HK-2 (cell line): Measurements from ENCODE around the gene RTN4R.
"Not testable (repeated sequence)": the region's sequence is repeated elsewhere in the genome, so short reads cannot be mapped to it uniquely, and the experiment has no call there.

Source experiments
- DNase-seq: peaks from one replicate; pipeline ENCODE4 v3.0.0-alpha.2; 2018; ENCODE audit not compliant: unreplicated experiment

Gene RTN4R

DNA sequence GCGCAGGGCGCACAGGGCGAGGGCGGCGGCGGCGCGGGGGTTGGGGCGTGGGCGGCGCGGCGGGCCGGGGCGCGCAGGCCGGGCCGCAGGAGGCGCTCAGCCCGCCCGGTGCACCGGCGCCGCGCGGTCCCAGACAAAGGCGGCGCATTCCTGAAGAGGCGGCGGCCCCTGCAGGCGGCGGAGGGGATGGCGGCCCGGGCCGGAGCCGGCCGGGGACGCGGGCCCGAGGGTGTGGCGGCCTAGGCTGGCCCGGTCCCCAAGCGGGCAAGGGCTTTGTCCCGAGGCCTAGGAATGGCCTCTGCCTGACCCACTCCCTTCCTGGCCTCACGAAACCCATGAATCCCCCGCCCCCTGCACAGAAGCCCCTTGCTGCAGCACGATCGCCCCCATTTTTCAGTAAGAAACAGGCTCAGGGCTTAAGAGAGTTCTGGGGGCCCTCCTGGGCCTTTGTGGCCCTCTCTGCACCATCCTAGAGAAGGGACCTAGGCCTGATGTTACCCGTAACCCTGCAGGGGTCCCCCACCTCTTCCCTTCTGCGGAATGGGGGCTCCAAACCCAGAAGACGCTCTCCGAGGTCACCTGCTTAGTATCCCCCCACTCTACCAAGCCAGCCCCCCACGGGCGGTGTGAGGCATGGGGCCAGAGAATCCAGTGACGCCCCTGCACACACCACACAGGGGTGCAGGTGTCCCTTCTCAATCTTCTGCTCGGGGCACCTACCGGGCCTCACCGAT, at the start of gene RTN4R:
RTN4R (minus strand) TSS at position 40 of the 734 bp plus-strand sequence. CDS start 226 bp downstream, outside the sequence.
- DNase-seq: peak; percentile 44

DNA sequence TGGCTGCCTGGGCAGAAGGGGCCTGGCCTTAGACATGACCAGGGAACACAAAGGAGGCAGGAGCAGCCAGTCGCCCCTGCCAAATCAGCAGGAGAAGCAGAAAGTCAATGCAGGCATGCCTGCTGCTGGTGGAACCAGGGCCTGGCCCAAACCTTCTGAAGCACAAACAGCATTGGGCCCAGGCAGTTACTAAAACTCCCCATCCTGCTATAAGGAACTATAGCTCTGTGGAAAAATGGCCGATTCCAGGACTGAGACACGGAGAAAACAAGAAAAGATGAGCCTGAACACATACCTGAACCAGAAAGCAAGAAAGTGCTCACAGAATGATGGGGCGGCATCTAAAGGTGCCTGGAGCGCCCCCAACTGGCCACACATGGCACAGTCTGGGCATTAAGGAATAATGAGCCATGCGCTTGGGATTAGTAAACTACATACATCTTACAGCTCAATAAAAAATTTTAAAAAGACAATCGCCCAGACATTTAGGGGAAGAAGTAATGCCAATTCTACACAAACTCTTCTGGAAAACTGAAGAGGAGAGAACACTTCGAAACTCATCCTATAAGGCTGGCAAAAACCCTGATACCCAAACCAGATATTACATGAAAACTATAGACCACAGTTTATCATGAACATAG, 49.4 kb upstream of the RTN4R start:
- DNase-seq: not testable (repeated sequence)

DNA sequence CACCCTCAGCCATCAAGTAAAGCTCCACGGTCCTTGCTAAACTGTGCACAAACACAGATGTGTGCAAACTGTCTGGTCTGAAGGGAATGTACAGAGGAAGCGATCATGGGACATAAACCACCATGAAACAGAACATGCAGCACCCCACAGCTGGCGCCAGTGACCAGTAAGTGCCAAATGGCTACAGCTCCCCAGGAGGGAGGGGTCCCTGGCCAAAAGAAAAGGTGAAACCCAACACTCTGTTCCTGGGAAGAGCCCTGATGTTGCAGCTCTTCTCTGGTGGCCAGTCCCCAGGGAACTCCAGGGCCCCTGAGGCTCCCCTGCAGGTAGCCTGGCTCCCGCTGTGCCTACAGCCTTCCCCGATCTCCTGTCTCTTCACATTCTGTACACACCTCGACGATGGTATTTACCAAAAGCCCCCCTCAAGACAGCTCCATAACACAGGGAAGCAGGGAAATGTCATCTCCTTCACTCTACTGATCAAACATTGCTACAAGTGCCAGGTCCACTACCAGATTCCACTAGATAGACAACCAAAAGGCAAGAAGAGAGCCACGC, 48.8 kb upstream of the RTN4R start:
- no peak for DNase-seq

DNA sequence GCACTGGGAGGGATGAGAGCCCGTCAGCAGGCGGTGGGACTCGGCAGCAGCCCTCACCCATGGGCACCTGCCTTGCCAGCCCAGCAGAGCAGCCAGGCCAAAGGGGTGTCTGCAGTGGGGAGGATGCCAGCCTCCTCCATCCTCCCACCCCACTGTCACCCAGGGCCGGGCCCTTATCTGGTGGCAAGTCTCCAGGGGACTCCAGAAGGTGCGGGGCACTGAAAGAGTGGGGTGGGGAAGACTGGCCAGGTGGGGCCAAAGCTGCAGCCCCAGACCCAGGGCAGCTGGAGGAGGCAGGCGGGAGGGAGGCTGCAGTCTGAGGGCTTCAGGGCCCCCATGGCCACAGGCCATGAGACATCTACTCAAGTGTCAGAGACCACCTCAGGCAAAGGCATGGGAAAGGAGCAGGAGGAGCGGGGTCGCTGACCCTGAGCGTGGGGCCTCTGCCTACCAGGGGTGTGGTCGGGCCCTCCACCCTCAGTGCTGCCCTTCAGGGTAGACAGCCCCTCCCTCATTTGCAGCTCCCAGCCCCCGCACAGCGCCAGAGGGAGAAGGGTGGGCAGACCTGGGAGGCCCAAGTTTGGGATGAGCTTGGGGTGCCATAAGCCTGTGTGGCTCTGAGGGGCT, 48.2 kb upstream of the RTN4R start:
- no peak for DNase-seq

DNA sequence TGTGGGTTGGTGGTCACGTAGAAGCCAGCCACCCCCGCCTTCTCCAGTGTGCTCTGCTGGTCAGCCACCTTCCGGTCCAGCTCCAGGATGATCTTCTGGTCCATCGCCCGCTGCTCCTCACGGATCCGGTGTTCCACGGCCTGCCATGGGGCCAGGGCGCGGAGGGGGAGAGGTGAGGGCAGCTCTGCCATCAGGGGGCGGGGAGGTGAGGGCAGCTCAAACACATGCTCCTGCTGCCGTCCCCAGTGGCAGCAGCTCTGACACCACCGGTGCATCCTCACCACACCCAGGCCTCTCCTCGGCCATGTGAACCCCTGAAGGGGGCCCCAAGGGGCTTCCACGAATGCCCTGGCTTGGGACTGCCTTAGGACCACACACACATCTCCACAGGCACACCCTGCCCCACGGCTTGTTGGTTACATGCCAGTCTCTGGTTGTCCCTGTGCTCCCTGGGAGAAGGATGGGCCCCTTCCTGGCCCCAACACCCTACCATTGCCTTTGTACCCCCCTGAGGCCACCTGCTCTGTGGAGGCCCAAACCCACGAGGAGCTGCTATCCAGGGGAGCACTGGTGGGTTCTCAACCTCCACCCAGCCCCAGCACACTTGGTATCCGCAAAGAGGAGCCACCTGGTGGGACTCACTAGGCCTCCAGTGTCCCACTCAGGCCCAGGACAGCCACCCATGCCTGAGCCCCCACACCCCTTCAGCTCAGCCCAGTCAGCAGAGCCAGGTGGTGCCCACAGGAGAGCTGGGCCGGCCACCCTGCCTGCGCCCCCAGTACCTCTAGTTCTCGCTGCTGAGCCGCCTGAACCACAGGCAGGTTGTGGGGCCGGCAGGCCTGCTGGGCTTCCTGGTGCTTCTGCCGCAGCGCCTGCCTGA, 47.5 kb upstream of the RTN4R start:
- no peak for DNase-seq

DNA sequence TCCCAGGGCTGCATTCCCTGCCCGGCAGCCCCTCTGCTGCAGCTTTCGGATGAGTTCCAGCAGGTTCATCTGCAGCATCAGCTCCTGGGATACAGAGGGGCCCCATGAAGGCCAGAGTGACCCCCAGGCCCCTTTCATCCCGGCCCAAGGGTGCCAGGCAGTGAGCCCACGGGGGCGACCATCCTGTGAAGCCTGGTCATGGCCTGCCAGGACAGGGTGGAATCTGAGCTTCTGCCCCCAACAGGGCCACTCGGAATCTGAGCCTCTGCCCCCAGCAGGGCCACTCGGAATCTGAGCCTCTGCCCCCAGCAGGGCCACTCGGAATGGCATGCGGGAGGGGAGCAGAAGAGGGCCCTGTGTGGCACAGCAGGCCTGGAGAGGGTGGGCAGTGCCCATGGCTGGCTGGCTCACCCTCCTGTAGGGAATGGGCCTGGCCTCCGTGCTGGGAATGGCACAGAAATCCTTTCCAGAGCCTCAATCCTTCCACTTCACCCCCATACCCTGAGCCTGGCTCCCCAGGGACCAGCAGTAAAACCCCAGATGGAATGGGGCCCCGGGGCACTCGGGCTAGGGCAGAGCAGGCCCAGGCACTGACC, 46.7 kb upstream of the RTN4R start:
- DNase-seq: not testable (repeated sequence)

DNA sequence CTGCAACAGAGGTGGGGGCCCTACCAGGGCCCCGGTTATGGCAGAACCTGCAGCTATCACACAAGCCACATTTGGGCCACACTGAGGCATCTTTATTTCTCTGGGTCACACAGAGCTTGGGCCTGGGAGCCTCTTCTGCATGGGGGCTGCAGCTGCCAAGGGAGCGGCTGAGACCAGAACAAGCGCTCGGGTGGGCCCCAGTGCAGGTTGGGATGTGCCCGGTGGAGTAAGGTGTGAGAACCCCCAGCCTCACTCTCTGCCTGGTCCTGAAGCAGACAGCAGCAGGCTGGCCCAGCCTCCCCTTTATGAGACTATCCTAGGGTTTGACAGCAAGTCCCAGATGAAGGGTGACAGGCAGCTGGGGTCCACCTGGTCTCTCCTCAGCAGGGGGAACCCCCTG, 46.1 kb upstream of the RTN4R start:
- DNase-seq: not testable (repeated sequence)

DNA sequence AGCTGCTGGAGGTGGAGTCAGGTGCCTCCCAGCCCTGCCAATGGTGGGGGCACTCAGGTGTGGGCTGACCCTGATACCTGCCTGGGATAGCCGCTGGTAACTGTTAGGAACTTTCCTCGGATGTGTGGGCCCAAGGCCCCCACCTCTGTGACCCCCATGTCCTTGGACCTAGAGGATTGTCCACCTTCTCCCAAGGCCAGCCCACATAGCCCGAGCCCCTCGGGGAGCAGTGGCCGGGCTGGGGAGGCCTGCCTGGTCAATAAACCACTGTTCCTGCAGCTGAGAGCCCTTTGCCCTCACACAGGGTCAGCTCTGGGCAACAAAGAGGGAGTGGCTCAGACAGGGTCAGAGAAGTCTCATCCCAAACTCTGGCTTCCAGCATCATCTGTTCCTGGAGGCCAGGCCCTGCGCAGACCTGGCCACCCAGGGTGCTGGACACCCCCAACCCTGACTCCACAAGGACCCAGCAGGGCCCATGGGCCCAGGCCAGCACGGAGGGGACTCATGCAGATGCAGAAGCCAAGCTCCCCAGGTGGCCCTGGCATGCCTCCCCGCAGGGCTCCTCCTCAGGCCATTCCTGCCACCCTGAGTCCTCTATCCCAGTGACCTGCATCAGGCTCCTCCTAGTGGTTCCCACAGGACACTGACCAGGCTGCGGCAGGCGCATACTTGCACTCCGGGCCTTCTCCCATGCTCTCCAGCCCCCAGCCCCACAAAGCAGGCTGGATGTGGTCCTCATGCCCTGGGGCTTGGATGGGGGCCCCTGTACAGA, 45.4 kb upstream of the RTN4R start:
- DNase-seq: not testable (repeated sequence)

DNA sequence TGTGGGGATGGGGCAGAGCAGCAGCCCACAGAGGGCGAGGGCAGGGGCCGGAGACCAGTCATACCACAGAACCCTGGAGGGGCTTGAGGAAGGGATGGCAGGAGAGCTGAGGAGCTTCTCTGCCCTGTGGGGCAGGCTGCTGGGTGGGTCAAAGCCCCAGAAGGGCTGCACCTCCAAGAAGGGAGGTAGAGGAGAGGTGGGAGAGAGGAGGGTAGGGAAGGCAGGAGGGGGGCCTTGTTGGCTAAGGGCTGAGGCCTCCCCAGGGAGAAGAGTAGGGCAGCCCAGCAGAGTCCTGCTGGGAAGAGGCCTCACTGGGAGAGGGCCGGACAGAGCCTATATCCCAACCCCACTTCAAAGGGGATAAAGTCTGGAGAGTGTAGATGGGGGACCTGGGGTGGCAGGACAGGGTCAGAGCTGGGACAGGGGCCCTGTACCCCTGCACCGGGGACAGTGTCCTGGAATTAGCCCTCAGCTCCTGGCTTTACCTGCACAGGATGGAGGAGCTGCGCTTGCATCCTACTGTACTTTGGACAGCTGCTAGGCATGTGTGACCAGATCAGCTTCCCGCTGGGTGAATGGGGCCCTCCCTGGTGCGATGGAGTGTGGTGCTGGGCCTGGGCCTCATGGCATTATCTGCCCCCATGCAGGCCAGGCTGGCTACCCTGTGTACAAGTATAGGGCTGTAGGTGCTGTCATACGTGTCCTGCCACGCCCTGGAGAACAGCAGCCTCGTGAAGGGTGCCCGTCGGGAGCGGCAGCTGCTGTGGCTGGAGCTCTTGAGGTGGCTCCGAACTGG, 44.5 kb upstream of the RTN4R start:
- no peak for DNase-seq

DNA sequence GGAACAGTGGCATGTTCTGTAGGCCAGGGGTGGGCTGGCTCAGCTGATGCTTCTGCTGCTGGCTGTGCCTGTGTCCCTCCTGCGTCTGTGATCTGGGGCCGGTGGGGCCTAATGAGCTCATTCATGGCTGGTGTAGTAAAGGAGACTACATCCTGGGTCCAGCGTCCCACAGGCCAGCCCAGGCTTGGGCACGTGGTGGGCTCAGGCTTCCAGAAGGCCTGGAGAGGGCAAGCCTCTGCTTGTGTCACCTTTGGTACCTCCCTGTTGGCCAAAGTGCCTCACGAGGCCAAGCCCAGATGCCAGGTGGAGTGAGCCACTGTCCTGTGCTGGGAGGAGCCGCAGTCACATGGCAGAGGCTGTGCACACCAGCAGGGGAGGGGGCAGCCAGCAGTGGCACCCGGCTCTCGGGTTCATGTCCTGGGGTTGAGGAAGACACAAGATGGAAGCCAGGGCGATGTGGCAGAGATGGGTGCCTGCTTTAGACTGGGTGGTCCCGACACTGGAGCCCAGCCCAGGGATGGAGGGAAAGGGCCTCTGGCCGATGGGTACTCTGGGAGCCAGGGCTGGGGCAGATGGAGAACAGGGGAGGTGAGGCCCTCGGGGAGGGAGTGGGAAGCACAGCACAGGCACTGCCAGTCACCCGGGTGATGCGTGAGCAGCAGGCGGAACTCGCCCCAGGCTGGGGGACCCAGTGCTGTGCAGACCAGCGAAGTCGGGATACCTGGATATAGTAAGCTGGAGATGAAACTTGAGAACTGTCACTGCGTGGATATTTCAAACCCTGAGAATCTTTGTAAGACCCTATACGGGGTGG, 43.3 kb upstream of the RTN4R start:
- not testable (repeated sequence) for DNase-seq

DNA sequence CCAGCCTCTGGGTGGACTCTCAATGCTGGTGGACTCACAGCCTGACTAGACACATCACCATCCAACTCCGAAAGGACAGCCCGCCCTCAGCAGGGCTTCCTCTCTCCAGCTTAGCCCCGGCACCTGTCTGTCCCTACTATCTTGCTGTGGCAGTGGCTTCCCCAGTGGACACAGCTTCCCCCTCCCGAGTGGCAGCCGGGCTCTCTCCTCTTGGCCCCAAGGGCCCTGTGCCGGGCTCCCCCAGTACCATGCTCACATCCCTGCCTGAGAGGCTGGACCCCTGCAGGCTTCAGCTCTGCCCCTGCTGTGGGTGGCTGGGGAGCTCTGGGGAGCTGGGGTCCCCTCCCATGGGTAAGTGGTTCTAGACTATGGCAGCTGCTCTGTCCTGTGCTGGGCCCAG, 42.7 kb upstream of the RTN4R start:
- DNase-seq: not testable (repeated sequence)

DNA sequence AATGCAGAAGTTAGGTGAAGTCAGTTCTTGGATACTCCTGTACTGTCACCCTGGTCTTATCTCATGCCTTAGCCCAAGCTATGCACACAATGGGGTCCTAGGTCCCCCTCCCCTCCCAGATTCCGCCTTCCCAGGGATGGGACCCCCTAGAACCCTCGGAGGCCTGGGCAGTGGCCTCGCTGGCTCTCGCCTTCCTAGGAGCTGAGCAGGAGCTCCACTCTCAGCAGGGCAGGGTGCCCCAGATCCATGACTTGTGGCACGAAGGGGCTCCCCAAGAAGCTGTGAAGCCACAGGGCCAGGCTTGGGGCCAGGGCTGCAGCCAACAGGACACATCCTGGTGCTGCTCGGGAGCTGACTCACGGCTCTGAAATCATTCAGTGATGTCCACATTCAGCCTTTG, 42.1 kb upstream of the RTN4R start:
- DNase-seq: not testable (repeated sequence)

DNA sequence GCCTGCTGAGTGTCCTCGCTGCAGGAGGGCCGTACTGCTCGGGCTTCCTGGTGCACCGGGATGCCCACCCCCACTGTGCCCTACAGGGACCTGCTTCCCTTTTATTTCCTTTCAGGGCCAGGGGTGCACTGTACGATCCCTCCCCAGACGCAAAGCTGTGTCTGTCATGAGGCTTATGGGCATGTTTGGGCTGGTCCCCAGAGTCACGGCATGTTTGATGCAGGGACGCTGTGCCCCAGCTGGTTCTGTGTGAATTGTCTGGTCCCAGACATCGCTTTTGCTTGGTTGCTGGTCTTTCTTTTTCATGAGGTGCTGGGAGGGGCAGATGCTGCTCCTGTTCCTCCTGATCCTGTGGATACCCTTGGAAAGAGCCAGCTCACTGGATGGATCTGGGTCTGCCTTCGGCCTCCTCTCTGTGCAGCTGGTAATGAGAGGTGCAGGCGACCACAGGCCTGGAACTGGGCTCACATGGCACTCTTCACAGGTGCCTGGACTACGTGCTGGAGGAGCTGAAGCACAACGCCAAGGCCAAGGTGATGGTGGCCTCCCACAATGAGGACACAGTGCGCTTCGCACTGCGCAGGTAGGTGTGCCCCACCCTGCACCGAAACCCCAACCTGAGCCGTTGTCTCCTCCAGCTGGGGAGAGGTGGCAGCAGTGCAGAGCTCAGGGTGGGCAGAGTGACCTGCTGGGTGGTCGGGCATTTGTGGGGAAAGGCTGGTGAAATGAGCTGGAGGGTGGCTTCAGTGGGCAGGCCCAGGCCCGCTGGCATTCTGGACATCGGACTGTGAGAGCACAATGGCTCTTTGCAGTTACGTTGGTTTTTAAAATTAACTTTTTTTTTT, 40.9 kb upstream of the RTN4R start:
- DNase-seq: not testable (repeated sequence)

DNA sequence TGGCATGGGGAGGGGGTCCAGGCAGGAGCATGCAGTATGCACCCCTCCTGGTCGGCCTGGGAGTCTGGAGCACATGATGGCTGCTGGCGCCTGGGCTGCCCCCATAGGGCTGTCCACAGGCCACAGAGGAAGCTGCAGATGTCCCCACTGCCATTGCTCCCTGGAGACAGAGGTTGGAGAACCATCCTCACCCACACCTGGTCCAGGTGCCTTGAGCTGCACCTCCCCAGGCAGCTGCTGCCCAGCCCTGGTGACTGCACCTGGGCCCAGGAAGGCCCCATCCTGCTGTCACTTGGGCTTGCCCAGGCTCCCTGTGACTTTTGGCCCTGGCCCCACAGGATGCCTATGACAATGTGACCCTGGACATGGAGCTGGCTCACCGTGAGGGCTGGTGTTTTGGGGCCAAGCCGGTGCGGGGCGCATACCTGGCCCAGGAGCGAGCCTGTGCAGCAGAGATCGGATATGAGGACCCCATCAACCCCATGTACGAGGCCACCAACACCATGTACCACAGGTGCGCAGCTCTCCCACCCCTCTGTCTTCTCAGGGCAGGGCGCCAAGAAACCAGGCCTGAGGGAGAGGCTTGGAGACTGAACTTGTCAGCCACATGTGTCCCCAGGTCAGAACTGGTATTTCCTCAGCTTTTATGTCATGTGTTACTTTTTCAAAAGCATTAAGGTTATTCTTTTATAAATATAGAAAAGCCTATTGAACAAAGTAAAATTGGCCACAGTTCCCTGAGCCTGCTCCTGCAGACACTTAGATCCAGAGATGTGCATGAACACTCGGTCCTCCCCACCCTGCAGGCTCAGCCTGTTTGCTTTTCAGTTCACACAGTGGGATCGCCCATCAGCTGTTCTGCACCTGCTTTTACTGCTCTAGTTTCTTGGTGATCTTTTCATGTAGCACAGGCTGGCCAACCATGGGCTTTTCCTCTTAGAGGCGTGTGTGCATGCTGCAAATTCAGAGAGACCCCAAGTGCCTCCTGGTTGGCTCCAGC, 39.6 kb upstream of the RTN4R start:
- not testable (repeated sequence) for DNase-seq

DNA sequence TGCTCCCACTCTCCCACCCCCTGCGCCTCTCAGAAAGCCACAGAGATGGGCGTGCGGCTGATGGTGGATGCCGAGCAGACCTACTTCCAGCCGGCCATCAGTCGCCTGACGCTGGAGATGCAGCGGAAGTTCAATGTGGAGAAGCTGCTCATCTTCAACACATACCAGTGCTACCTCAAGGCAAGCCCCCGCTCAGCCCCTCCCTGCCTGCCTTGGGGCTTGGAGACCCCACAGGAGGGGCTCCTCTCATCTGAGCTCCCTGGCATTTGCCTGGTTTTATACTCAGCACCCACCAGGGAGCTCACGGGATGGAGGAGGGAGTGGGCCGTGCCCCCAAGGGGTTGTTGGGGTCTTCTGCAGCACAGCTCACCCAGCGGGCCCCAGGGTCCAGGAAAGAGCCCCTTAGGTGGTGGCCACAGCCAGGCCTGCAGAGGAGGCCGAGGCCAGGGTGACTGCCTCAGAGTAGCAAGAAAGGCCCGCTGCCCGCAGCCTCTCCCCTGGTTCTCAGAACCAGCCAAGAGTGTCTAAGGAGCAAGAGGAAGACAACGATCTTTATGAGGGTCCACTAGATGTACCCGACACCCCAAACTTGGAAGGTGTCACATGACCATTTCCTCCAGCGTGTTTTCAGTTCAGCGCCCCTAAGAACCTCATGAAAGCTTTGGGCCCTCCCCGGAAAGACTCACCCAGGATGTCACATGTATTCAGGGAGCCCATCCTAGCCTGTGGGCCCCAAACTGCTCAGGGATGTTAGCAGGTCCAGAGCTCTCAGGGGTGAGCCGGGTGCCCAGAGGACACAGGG, 38.7 kb upstream of the RTN4R start:
- not testable (repeated sequence) for DNase-seq
